Osteoblast (primary cell): Measurements from ENCODE around the gene C4orf33. TPM values are rescaled to one million over a fixed set of nuclear protein-coding genes. Genes with fewer than 3 reads are reported as not detected.

Experiments
- DNase-seq: peaks from one replicate; pipeline ENCODE4 v3.0.0; 2011; ENCODE audit warnings: low spot score, mixed read lengths; ENCODE audit not compliant: insufficient read length; ENCODE audit errors: missing footprints
- H2AFZ ChIP-seq: 2 replicates; pipeline ENCODE4 v1.6.0; 2011; ENCODE audit warnings: mild to moderate bottlenecking, low read length
- H3K27ac ChIP-seq: 2 replicates; pipeline ENCODE4 v1.5.1; 2011; ENCODE audit warnings: mild to moderate bottlenecking, low read depth, low read length, moderate library complexity
- H3K27me3 ChIP-seq: 2 replicates; pipeline ENCODE4 v1.6.0; 2012; ENCODE audit warnings: mild to moderate bottlenecking, control low read depth, inconsistent platforms, low read length, moderate library complexity; ENCODE audit not compliant: insufficient read depth
- H3K36me3 ChIP-seq: 2 replicates; pipeline ENCODE4 v1.5.1; 2011; ENCODE audit warnings: mild to moderate bottlenecking, low read length, control low read depth, moderate library complexity; ENCODE audit not compliant: insufficient read depth
- H3K4me1 ChIP-seq: 2 replicates; pipeline ENCODE4 v1.5.1; 2011; ENCODE audit warnings: mild to moderate bottlenecking, low read length, control low read depth, moderate library complexity; ENCODE audit not compliant: insufficient read depth
- H3K4me2 ChIP-seq: 2 replicates; pipeline ENCODE4 v1.6.0; 2011; ENCODE audit warnings: mild to moderate bottlenecking, low read length; ENCODE audit not compliant: insufficient read depth
- H3K4me3 ChIP-seq: fragments of 200-600 bp; sonication (generic); 3 replicates; pipeline ENCODE4 v1.5.1; 2012; ENCODE audit warnings: mild to moderate bottlenecking, low read length, inconsistent platforms; ENCODE audit not compliant: insufficient read depth
- H3K79me2 ChIP-seq: 2 replicates; pipeline ENCODE4 v1.6.0; 2012; ENCODE audit warnings: mild to moderate bottlenecking, low read length, control low read depth, inconsistent platforms; ENCODE audit not compliant: insufficient read depth
- H3K9me3 ChIP-seq: 2 replicates; pipeline ENCODE4 v1.5.1; 2011; ENCODE audit warnings: low read depth, low read length, control low read depth
- H4K20me1 ChIP-seq: 2 replicates; pipeline ENCODE4 v1.6.0; 2012; ENCODE audit warnings: mild to moderate bottlenecking, low read length, control low read depth; ENCODE audit not compliant: insufficient read depth
- CTCF ChIP-seq: IDR thresholded peaks from 2 replicates; pipeline ENCODE4 v1.5.1; 2011; ENCODE audit warnings: mild to moderate bottlenecking, low read depth, low read length, moderate library complexity; ENCODE audit errors: extremely low read depth
- total RNA-seq: library from RNA; depleted of rRNA; stranded (reverse); fragments of >200 nt; gene quantifications from 2 replicates; pipeline ENCODE4 v1.2.3, GENCODE V29; 2012

Gene C4orf33
- total RNA-seq, 1 donor = 11.9 TPM

GRCh38 chr4:129149906-129150305 lies 54.0 kb downstream of the C4orf33 start:
- no peak overlapping the region for H3K4me2 ChIP-seq
- H3K9me3 ChIP-seq = no peaks in the 10 kb centered on the region
- TF ChIP-seq CTCF = no peak
- H3K79me2 ChIP-seq = no peaks in the 10 kb centered on the region
- DNase-seq = no peak
- no peaks in the 10 kb centered on the region for H4K20me1 ChIP-seq
- H3K4me1 ChIP-seq = no peaks in the 10 kb centered on the region
- no peak overlapping the region for H3K4me3 ChIP-seq
- H3K36me3 ChIP-seq = no peaks in the 10 kb centered on the region
- no peak overlapping the region for H2AFZ ChIP-seq
- H3K27me3 ChIP-seq = peaks cover 3% of the 10 kb centered on the region
- H3K27ac ChIP-seq = no peak overlapping the region

- Histone ChIP-seq H2AFZ (no peak overlapping the region), H3K9me3 (no peaks in the 10 kb centered on the region), H3K36me3 (no peaks in the 10 kb centered on the region), H3K4me3 (no peak overlapping the region), H3K27me3 (peaks cover 3% of the 10 kb centered on the region), H3K27ac (no peak overlapping the region), H3K4me2 (no peak overlapping the region), H4K20me1 (no peaks in the 10 kb centered on the region), H3K79me2 (no peaks in the 10 kb centered on the region), H3K4me1 (no peaks in the 10 kb centered on the region)
- no peak for DNase-seq
- no peak for TF ChIP-seq CTCF
These were observed 56.4 kb downstream of the C4orf33 start for GRCh38 chr4:129152350-129152749.

- no peak overlapping the region for H3K27ac ChIP-seq
- no peak for DNase-seq
- H3K36me3 ChIP-seq = no peaks in the 10 kb centered on the region
- no peaks in the 10 kb centered on the region for H3K9me3 ChIP-seq
- no peak overlapping the region for H3K4me2 ChIP-seq
- no peaks in the 10 kb centered on the region for H3K4me1 ChIP-seq
- H3K27me3 ChIP-seq = peaks cover 3% of the 10 kb centered on the region
- TF ChIP-seq CTCF = no peak
- no peak overlapping the region for H2AFZ ChIP-seq
- H3K79me2 ChIP-seq = no peaks in the 10 kb centered on the region
- H3K4me3 ChIP-seq = no peak overlapping the region
- H4K20me1 ChIP-seq = no peaks in the 10 kb centered on the region
These were observed 57.7 kb downstream of the C4orf33 start for GRCh38 chr4:129153700-129154099.

GRCh38 chr4:129162450-129162849 lies 66.5 kb downstream of the C4orf33 start:
- DNase-seq = no peak
- Histone ChIP-seq H3K79me2 (no peaks in the 10 kb centered on the region), H3K9me3 (no peaks in the 10 kb centered on the region), H2AFZ (no peak overlapping the region), H3K27me3 (no peaks in the 10 kb centered on the region), H4K20me1 (no peaks in the 10 kb centered on the region), H3K27ac (no peak overlapping the region), H3K4me3 (no peak overlapping the region), H3K4me1 (no peaks in the 10 kb centered on the region), H3K4me2 (no peak overlapping the region), H3K36me3 (no peaks in the 10 kb centered on the region)
- TF ChIP-seq CTCF = no peak
